ENCODE measurements around the gene GALNS.

DNA sequence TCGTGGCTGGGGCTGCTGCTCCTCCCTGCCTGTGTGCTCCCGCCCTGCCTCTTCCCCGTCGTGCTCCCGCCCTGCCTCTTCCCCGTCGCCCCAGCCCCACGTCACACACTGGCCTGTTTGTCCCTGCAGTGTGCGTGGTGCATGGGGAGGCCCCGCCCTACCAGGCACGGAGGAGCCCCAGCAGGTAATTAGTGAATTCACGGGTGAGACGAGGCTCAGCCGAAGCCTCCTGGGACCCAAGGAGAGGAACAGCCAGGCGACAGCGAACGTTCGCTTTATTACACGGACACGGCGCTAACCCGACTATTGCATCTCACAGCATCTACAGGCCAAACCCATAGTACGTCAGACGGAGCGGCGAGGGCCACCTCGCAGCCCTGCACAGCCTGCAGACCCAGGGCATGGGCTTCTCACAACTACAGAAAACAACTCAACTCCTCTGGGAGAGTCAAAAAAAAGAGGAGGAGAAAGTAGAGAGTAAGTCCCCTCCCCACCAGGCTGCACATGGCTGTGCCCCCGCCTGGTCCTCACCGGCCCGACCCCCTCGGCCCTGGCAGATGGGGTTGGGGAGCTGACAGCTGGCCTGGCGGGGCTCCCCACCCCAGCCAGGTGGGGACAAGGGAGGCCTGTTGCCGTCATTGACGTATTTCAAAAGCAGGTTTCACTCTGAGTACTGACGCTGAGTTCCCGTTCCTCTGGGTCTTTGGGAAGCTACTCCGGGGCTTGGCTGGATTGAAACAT lies 14.0 kb upstream of the GALNS start:
- TF ChIP-seq POLR2A (IDR thresholded peaks at IDR 0.05; ENCODE audit: low read depth, low read length) (no peak), POLR2AphosphoS5 (IDR thresholded peaks at IDR 0.05; ENCODE audit: low read depth, low read length) (no peak), TAF1 (IDR thresholded peaks at IDR 0.05; ENCODE audit: low read depth, low read length) (no peak), PAX5 (IDR thresholded peaks at IDR 0.05; ENCODE audit: insufficient read depth, low read length, severe bottlenecking) (no peak), SPI1 (IDR thresholded peaks at IDR 0.05; ENCODE audit: low read depth, low read length) (no peak), POU2F2 (IDR thresholded peaks at IDR 0.05; ENCODE audit: low read depth, low read length) (no peak)
